SH-SY5Y (cell line): ENCODE data around the gene NRARP.

Experiments used
- GATA2 ChIP-seq: IDR thresholded peaks from 2 replicates; pipeline ENCODE4 v1.6.1; 2011; ENCODE audit warnings: mild to moderate bottlenecking, low read depth, low read length
- GATA3 ChIP-seq: IDR thresholded peaks from 2 replicates; pipeline ENCODE4 v1.6.1; 2011; ENCODE audit warnings: low read depth, mild to moderate bottlenecking, low read length, moderate library complexity

DNA sequence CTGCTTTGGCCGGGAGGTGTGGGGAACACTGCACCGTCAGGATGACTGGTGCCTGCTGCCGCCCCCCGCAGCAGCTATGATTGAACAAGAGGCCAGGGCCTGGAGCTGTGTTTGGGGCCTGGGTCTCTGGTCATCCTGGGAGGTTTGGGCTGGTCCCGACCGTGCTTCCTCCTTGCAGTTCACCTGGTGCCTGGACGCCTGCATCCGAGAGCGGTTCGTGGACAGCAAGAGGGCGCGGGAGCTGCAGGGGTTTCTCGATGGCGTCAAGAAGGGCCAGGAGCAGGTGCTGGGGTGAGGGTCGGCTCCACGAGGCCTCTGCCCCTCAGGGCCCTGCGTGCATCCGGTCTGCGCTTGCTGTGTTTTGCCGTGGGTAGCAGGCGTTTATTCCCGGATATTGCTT, 38.0 kb downstream of the NRARP start:
- TF ChIP-seq GATA3 (no peak), GATA2 (no peak)
